ENCODE data around the gene CD226. TPM values are rescaled to one million over a fixed set of nuclear protein-coding genes. Genes with fewer than 3 reads are reported as not detected.

The CD226 gene
- total and polyA plus RNA-seq, 2 experiments from 2014 or later, result 0.05 to 2.1 TPM

DNA sequence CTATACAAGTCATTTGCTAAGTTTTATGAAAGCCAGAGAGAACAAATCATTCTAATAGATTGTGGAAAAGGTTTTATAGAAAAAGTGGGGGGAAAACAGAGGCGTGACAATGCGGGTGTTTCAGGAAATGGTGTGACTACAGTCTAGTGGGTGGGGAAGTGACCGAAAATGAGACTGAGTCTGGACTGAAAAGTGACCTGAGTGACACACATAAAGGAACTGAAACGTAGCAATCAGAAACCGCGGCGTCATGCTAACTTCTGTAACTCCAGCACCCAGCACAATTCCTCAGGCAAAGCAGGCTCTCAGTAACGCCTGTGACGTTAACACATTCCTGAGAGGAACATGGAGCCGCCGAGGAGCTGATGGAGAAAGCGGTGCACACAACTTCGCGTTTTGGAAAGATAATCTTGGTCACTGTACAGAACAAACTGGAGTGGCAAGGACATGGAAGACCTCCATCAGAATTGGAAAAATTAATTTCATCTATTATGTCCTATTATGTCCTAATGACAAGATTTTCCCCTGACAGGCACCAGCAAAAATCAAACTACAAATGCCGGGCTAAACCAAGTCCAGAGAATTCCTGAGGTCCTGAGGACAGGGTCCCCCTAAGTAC, 1.4 kb upstream of the CD226 start:
- TF ChIP-seq EZH2phosphoT487 (IDR thresholded peaks at IDR 0.05; ENCODE audit: insufficient read depth, low read depth) (no peak), EZH2 (IDR thresholded peaks at IDR 0.05; ENCODE audit: insufficient read depth, poor library complexity, severe bottlenecking) (no peak)
- H3K27ac ChIP-seq, result no peak overlapping the region
- in situ Hi-C loops (cut with MboI), result no loop called here
- H3K4me1 ChIP-seq (ENCODE audit: insufficient read depth), result peaks cover 7% of the 10 kb centered on the region; the same call in 1 of the 2 replicates
- no peak overlapping the region for H3K4me3 ChIP-seq
- no peaks in the 10 kb centered on the region for H3K79me2 ChIP-seq (ENCODE audit: insufficient read depth)
- WGBS, 2 experiments (ENCODE audit: low coverage in 1 of 2, low lambda C conversion rate in 2 of 2, missing lambda C conversion rate in 2 of 2), result 72 to 73% methylated on average over 15 of the region's 15 CpGs
- no peak overlapping the region for H2AFZ ChIP-seq
- no peaks in the 10 kb centered on the region for H3K9me2 ChIP-seq (ENCODE audit: insufficient read depth)
- H3K36me3 ChIP-seq (ENCODE audit: low read depth), result no peaks in the 10 kb centered on the region; the same call in 1 of the 2 replicates
- no peaks in the 10 kb centered on the region for H4K20me1 ChIP-seq (ENCODE audit: insufficient read depth)
- H3K9ac ChIP-seq, result no peak overlapping the region
- no peak overlapping the region for H3K4me2 ChIP-seq (ENCODE audit: unreplicated experiment)
- no peaks in the 10 kb centered on the region for H3F3A ChIP-seq (ENCODE audit: insufficient read depth)
- no peak for DNase-seq
- no peaks in the 10 kb centered on the region for H3K9me3 ChIP-seq (ENCODE audit: low read depth)
- H3K27me3 ChIP-seq (replicated peaks; ENCODE audit: insufficient read depth), result no peaks in the 10 kb centered on the region

DNA sequence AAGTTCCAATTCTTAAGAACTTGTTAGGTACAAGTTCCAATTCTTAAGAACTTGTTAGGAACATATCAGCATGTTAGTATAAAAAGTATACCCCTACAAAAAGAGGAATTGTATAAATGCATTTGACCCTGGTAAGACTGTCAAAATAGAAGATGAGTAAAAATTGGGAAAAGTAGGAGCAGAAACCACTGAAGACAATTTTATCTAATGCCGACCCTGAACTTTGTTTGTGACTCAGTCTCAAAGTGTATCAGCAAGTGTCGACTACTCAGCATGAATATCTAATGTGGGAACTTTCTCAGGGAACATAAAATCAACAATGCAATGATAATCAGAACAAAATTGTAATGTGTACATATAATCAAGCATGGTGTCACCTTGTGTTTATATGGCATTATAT, 583 bp upstream of the CD226 start:
- WGBS, 2 experiments (ENCODE audit: low coverage in 1 of 2, low lambda C conversion rate in 2 of 2, missing lambda C conversion rate in 2 of 2), result 70 to 78% methylated on average over 2 of the region's 2 CpGs
- in situ Hi-C loops (cut with MboI), result no loop called here
- TF ChIP-seq EZH2phosphoT487 (IDR thresholded peaks at IDR 0.05; ENCODE audit: insufficient read depth, low read depth) (no peak), EZH2 (IDR thresholded peaks at IDR 0.05; ENCODE audit: insufficient read depth, poor library complexity, severe bottlenecking) (no peak)

DNA sequence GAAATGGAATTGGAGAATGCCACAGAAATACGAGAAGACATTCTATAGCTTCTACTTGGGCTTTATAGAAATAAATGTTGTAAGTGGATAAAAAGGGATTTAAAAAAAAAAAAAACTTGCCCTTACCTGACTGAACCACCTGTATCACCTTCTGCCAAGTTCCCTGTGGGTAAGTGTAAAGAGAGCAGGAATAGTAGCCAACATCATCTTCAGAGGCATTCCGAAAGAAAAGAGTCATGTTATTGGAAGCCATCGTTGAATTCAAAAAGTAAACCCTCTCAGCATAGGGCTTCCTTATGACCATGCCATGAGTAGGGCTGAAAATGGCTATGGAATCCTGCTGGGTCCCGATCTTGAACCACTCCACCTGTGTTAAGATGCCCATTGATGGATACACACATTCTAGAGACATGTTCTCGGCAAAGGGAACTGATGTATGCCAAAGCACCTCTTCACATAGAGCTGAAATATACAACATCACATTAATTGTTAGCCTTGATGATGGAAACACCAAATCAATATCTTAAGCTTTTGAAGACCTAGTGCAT, 991 bp downstream of the CD226 start:
- no peaks in the 10 kb centered on the region for H3K79me2 ChIP-seq (ENCODE audit: insufficient read depth)
- H3K9me3 ChIP-seq (ENCODE audit: low read depth), result no peaks in the 10 kb centered on the region
- H3K4me1 ChIP-seq (ENCODE audit: insufficient read depth), result peaks cover 7% of the 10 kb centered on the region; the same call in 1 of the 2 replicates
- no peaks in the 10 kb centered on the region for H3F3A ChIP-seq (ENCODE audit: insufficient read depth)
- H3K4me3 ChIP-seq, result no peak overlapping the region
- H3K4me2 ChIP-seq (ENCODE audit: unreplicated experiment), result no peak overlapping the region
- TF ChIP-seq EZH2phosphoT487 (IDR thresholded peaks at IDR 0.05; ENCODE audit: insufficient read depth, low read depth) (no peak), EZH2 (IDR thresholded peaks at IDR 0.05; ENCODE audit: insufficient read depth, poor library complexity, severe bottlenecking) (no peak)
- no peak overlapping the region for H3K27ac ChIP-seq
- 94 to 97% methylated on average over 5 of the region's 5 CpGs for WGBS, 2 experiments (ENCODE audit: low coverage in 1 of 2, low lambda C conversion rate in 2 of 2, missing lambda C conversion rate in 2 of 2)
- in situ Hi-C loops (cut with MboI), result no loop called here
- no peaks in the 10 kb centered on the region for H3K27me3 ChIP-seq (replicated peaks; ENCODE audit: insufficient read depth)
- no peaks in the 10 kb centered on the region for H4K20me1 ChIP-seq (ENCODE audit: insufficient read depth)
- no peaks in the 10 kb centered on the region for H3K9me2 ChIP-seq (ENCODE audit: insufficient read depth)
- no peak overlapping the region for H3K9ac ChIP-seq
- no peaks in the 10 kb centered on the region; the same call in 1 of the 2 replicates for H3K36me3 ChIP-seq (ENCODE audit: low read depth)
- no peak for DNase-seq
- no peak overlapping the region for H2AFZ ChIP-seq

More for the DNA sequence above, 583 bp upstream of the CD226 start:
- DNase-seq, result no peak
- H3K4me1 ChIP-seq (ENCODE audit: insufficient read depth), result peaks cover 7% of the 10 kb centered on the region; the same call in 1 of the 2 replicates
- no peak overlapping the region for H3K9ac ChIP-seq
- no peaks in the 10 kb centered on the region for H3K9me2 ChIP-seq (ENCODE audit: insufficient read depth)
- H3K27me3 ChIP-seq (replicated peaks; ENCODE audit: insufficient read depth), result no peaks in the 10 kb centered on the region
- no peaks in the 10 kb centered on the region for H4K20me1 ChIP-seq (ENCODE audit: insufficient read depth)
- H3K79me2 ChIP-seq (ENCODE audit: insufficient read depth), result no peaks in the 10 kb centered on the region
- no peaks in the 10 kb centered on the region for H3K9me3 ChIP-seq (ENCODE audit: low read depth)
- H3K27ac ChIP-seq, result no peak overlapping the region
- H3F3A ChIP-seq (ENCODE audit: insufficient read depth), result no peaks in the 10 kb centered on the region
- no peak overlapping the region for H3K4me3 ChIP-seq
- no peaks in the 10 kb centered on the region; the same call in 1 of the 2 replicates for H3K36me3 ChIP-seq (ENCODE audit: low read depth)
- no peak overlapping the region for H2AFZ ChIP-seq
- H3K4me2 ChIP-seq (ENCODE audit: unreplicated experiment), result no peak overlapping the region

DNA sequence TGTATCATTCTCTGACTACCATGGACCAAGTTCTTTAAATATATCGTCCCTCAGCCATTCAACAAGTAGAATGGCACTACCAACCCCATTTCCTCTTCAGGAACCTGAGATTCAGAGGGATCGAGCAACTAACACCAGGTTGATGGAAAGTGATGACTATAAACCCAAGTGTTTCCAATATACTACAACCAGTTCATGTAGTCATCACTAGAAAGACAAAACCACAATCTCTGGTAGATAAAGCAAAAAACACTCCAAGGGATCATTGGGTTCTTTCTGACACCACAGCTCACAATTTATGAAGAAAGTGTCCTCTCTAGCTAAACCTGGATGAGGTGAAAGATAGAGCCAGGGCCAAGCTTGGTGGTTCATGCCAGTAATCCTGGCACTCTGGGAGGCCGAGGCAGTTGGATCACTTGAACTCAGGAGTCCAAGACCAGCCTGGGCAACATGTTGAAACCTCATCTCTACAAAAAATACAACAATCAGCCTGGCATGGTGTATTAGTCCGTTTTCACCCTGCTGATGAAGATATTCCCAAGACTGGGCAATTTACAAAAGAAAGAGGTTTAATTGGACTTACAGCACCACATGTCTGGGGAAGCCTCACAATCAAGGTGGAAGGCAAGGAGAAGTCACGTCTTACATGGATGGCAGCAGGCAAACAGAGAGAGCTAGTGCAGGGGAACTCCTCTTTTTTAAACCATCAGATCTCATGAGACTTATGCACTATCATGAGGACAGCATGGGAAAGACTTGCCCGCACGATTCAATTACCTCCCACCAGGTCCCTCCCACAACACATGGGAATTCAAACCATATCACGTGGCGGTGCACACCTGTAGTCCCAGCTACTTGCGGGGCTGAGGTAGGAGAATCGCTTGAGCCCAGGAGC, 2.2 kb downstream of the CD226 start:
- Histone ChIP-seq H3K4me2 (ENCODE audit: unreplicated experiment) (no peak overlapping the region), H3K4me3 (no peak overlapping the region), H3F3A (ENCODE audit: insufficient read depth) (no peaks in the 10 kb centered on the region), H3K27ac (no peak overlapping the region), H3K9me3 (ENCODE audit: low read depth) (no peaks in the 10 kb centered on the region), H3K27me3 (replicated peaks; ENCODE audit: insufficient read depth) (no peaks in the 10 kb centered on the region), H3K79me2 (ENCODE audit: insufficient read depth) (no peaks in the 10 kb centered on the region), H3K36me3 (ENCODE audit: low read depth) (no peaks in the 10 kb centered on the region; the same call in 1 of the 2 replicates), H2AFZ (no peak overlapping the region), H3K4me1 (ENCODE audit: insufficient read depth) (no peaks in the 10 kb centered on the region), H3K9ac (no peak overlapping the region), H4K20me1 (ENCODE audit: insufficient read depth) (no peaks in the 10 kb centered on the region), H3K9me2 (ENCODE audit: insufficient read depth) (no peaks in the 10 kb centered on the region)
- in situ Hi-C loops (cut with MboI), result no loop called here
- DNase-seq, result no peak
- TF ChIP-seq EZH2phosphoT487 (IDR thresholded peaks at IDR 0.05; ENCODE audit: insufficient read depth, low read depth) (no peak), EZH2 (IDR thresholded peaks at IDR 0.05; ENCODE audit: insufficient read depth, poor library complexity, severe bottlenecking) (no peak)
- 97 to 98% methylated on average over 11 of the region's 11 CpGs for WGBS, 2 experiments (ENCODE audit: low coverage in 1 of 2, low lambda C conversion rate in 2 of 2, missing lambda C conversion rate in 2 of 2)

All from GM23248 (cell line).